Right lobe of liver (tissue), 6 donors: ENCODE data around the gene PLEKHG2. TPM values are rescaled to one million over a fixed set of nuclear protein-coding genes. Genes with fewer than 3 reads are reported as not detected.

Experiments used
- ATAC-seq, 4 donors: fragments of 200-7000 bp; cut with Tn5 transposase; one replicate each; pipeline ENCODE4 v1.9.1; 2020; ENCODE audit warnings: mild to moderate bottlenecking in 4 of 4, moderate library complexity in 4 of 4
- DNase-seq, 3 donors: peaks; one replicate each; pipeline ENCODE4 v3.0.0-alpha.2; 2020
- H3K27ac ChIP-seq, 3 donors: fragments of 200-600 bp; one replicate each; pipeline ENCODE4 v1.8.0; 2022
- H3K27me3 ChIP-seq, 2 donors: fragments of 200-600 bp; one replicate each; pipeline ENCODE4 v1.8.0; 2022
- H3K36me3 ChIP-seq, 4 donors: fragments of 200-600 bp; sonication (generic) in 1 of 4; one replicate each; pipeline versions ENCODE4 v1.5.1 to v1.8.0; 2017 to 2022; ENCODE audit warnings: control low read depth in 1 of 4
- H3K4me1 ChIP-seq, 4 donors: fragments of 200-600 bp; sonication (generic) in 1 of 4; one replicate each; pipeline versions ENCODE4 v1.5.1 to v1.8.0; 2017 to 2022; ENCODE audit warnings: control low read depth in 1 of 4
- H3K4me3 ChIP-seq, 3 donors: fragments of 200-600 bp; one replicate each; pipeline ENCODE4 v1.8.0; 2022
- H3K9me3 ChIP-seq, 4 donors: fragments of 200-600 bp; sonication (generic) in 1 of 4; one replicate each; pipeline versions ENCODE4 v1.5.1 to v1.8.0; 2017 to 2022; ENCODE audit warnings: control low read depth in 1 of 4
- CTCF ChIP-seq, 4 donors: fragments of 200-600 bp in 3 of 4; fragments of 450-650 bp in 1 of 4; IDR thresholded peaks; one replicate each; pipeline versions ENCODE4 v1.5.1 to v1.8.0; 2016 to 2022; ENCODE audit warnings: antibody characterized with exemption in 4 of 4, mild to moderate bottlenecking in 2 of 4
- POLR2A ChIP-seq: fragments of 450-650 bp; IDR thresholded peaks from one replicate; pipeline ENCODE4 v1.6.1; 2017; ENCODE audit warnings: antibody characterized with exemption, mild to moderate bottlenecking
- WGBS: methylation state at CpG from one replicate; pipeline ENCODE4 v1.1.6; 2018; ENCODE audit warnings: low coverage, low lambda C conversion rate; ENCODE audit not compliant: insufficient coverage; ENCODE audit errors: missing lambda C conversion rate; 5-methylcytosine and 5-hydroxymethylcytosine counted together
- intact Hi-C, 2 donors: fragments of 100-400 bp; cut with DNase I; formaldehyde crosslinking; loops; one replicate each; pipeline versions ENCODE4 v1.11.2 to v1.14.1; 2022
- total RNA-seq, 6 experiments: library from RNA; depleted of rRNA in 2 of 6; stranded (reverse); fragments of >200 nt in 2 of 6; fragmentation: NEBNext Ultra II Directional in 3 of 6; extraction: Animal tissue kit (Norgen Biotek cat#: 25700) in 3 of 6; gene quantifications; one replicate each; pipeline versions ENCODE4 v1.1.0 to v1.2.4, GENCODE V29; 2016 to 2023
- donor health status: DM: no; HTN: yes; CAD: no.
- donor health status: DM: no; HTN: no; CAD: no.
- donor health status: DM: no; HTN: no; CAD: no.
- donor health status: DM: no; HTN: yes; CAD: no.
- donor health status: DM: no; HTN: yes; CAD: no.

Gene PLEKHG2
- total RNA-seq, 6 experiments from 2014 or later: 1.6 to 15.0 (median 6.3) TPM

- WGBS: 60% methylated on average over 7 of the region's 9 CpGs
- ATAC-seq: no peak
- intact Hi-C loops: loop anchor here in 1 of 2 donors (10.0 kb wide), 1 partner anchor 96 kb away; the partner anchor contains the start of gene EID2B
- H3K27ac ChIP-seq: no peak overlapping the region
- TF ChIP-seq POLR2A (no peak), CTCF (IDR thresholded peaks at IDR 0.05) (no peak)
- H3K27me3 ChIP-seq: no peaks in the 10 kb centered on the region
- no peak overlapping the region for H3K4me3 ChIP-seq
- H3K9me3 ChIP-seq: no peaks in the 10 kb centered on the region
- peaks cover 0 to 17% (median 4%) of the 10 kb centered on the region in 4 donors for H3K4me1 ChIP-seq
- peaks cover 0 to 14% (median 9%) of the 10 kb centered on the region in 4 donors for H3K36me3 ChIP-seq
- DNase-seq: no peak
These were observed 25.9 kb downstream of the PLEKHG2 start for GRCh38 chr19:39438270-39438934.

- H3K4me3 ChIP-seq: peak overlapping the region; percentile 76 to 98 (median 82)
- H3K27me3 ChIP-seq: no peaks in the 10 kb centered on the region
- H3K9me3 ChIP-seq: no peaks in the 10 kb centered on the region
- H3K27ac ChIP-seq: peak overlapping the region; percentile 72 to 86 (median 84)
- H3K36me3 ChIP-seq: no peaks in the 10 kb centered on the region
- ATAC-seq: peak in 1 of 4 donors; percentile 1
- TF ChIP-seq CTCF (IDR thresholded peaks at IDR 0.05) (no peak), POLR2A (no peak)
- DNase-seq: no peak
- intact Hi-C loops: no loop called here
- 3% methylated on average over 17 of the region's 17 CpGs for WGBS
- peaks cover 0 to 30% (median 14%) of the 10 kb centered on the region in 4 donors for H3K4me1 ChIP-seq
These were observed 32.2 kb downstream of the PLEKHG2 start for GRCh38 chr19:39444598-39445195.

- H3K9me3 ChIP-seq: no peaks in the 10 kb centered on the region
- H3K4me1 ChIP-seq: peaks cover 0 to 33% (median 14%) of the 10 kb centered on the region in 4 donors
- peak; percentile 97 to 100 (median 98) for ATAC-seq
- H3K27ac ChIP-seq: peak within 1 kb of the TSS; percentile 72 to 86 (median 84)
- H3K4me3 ChIP-seq: peak within 1 kb of the TSS; percentile 76 to 98 (median 82)
- under 1% methylated on average over 38 of the region's 68 CpGs for WGBS
- no peaks in the 10 kb centered on the region for H3K27me3 ChIP-seq
- TF ChIP-seq CTCF (IDR thresholded peaks at IDR 0.05) (no peak), POLR2A (peak; percentile 92)
- H3K36me3 ChIP-seq: no peaks in the 10 kb centered on the region
- peak; percentile 98 to 99 (median 99) for DNase-seq
- intact Hi-C loops: no loop called here
These were observed 33.0 kb downstream of the PLEKHG2 start, which contains the start of gene SUPT5H for GRCh38 chr19:39445196-39446111. TSS of gene SUPT5H (plus strand) at chr19:39445582. CDS start at chr19:39445891, 309 bp downstream.

- 84% methylated on average over 10 of the region's 16 CpGs for WGBS
- intact Hi-C loops: no loop called here
- peak overlapping the region; percentile 72 to 86 (median 84) for H3K27ac ChIP-seq
- H3K9me3 ChIP-seq: no peaks in the 10 kb centered on the region
- TF ChIP-seq CTCF (IDR thresholded peaks at IDR 0.05): no peak
- TF ChIP-seq POLR2A: no peak
- H3K36me3 ChIP-seq: no peaks in the 10 kb centered on the region
- DNase-seq (no peak), ATAC-seq (no peak)
- H3K4me1 ChIP-seq: peaks cover 0 to 44% (median 18%) of the 10 kb centered on the region in 4 donors
- peak overlapping the region; percentile 76 to 98 (median 82) for H3K4me3 ChIP-seq
- no peaks in the 10 kb centered on the region for H3K27me3 ChIP-seq
These were observed 34.1 kb downstream of the PLEKHG2 start for GRCh38 chr19:39446365-39447084.
